H54 (cell line): Measurements from ENCODE around the gene SPTAN1.
"Not testable (repeated sequence)": the region's sequence is repeated elsewhere in the genome, so short reads cannot be mapped to it uniquely, and the experiment has no call there.

Source experiments
- DNase-seq: peaks from one replicate; pipeline ENCODE4 v3.0.0; 2011; ENCODE audit warnings: low spot score, mixed read lengths; ENCODE audit not compliant: insufficient read length
- FAIRE-seq: peaks from 3 replicates; lab custom pipeline; 2011; peaks lifted over from hg19 to GRCh38; lab: Jason Lieb, UNC
- POLR2A ChIP-seq: IDR thresholded peaks from 2 replicates; pipeline ENCODE4 v1.6.1; 2011; ENCODE audit warnings: low read depth, mild to moderate bottlenecking, low read length

Gene SPTAN1

GRCh38 chr9:128552153-128552743 lies at the start of gene SPTAN1:
Gene SPTAN1, plus strand, starts transcription at chr9:128552587. Its CDS starts 14,154 bp downstream, at chr9:128566741.
- FAIRE-seq (no peak), DNase-seq (peak; percentile 94)
- TF ChIP-seq POLR2A: peak; percentile 100

GRCh38 chr9:128503415-128503825 lies 49.0 kb upstream of the SPTAN1 start:
- FAIRE-seq, DNase-seq: not testable (repeated sequence)

GRCh38 chr9:128503870-128504269 lies 48.5 kb upstream of the SPTAN1 start:
- no peak for TF ChIP-seq POLR2A
- no peak for DNase-seq
- FAIRE-seq: no peak

GRCh38 chr9:128504485-128505413 lies 47.6 kb upstream of the SPTAN1 start, which contains the start of gene GLE1:
Gene GLE1, plus strand, starts transcription at chr9:128504719. Its CDS starts 87 bp downstream, at chr9:128504806.
- FAIRE-seq (peak; percentile 27), DNase-seq (peak; percentile 99)
- TF ChIP-seq POLR2A: peak; percentile 84

- TF ChIP-seq POLR2A: no peak
- DNase-seq (no peak), FAIRE-seq (no peak)
Measured at GRCh38 chr9:128505414-128505765, 47.0 kb upstream of the SPTAN1 start.

GRCh38 chr9:128505906-128506305 lies 46.5 kb upstream of the SPTAN1 start:
- not testable (repeated sequence) for FAIRE-seq, DNase-seq

- no peak for TF ChIP-seq POLR2A
- FAIRE-seq (no peak), DNase-seq (no peak)
Measured at GRCh38 chr9:128512820-128513219, 39.6 kb upstream of the SPTAN1 start.

- DNase-seq (no peak), FAIRE-seq (no peak)
- TF ChIP-seq POLR2A: no peak
Measured at GRCh38 chr9:128521956-128522355, 30.4 kb upstream of the SPTAN1 start.

GRCh38 chr9:128523199-128523925 lies 29.0 kb upstream of the SPTAN1 start:
- no peak for TF ChIP-seq POLR2A
- no peak for FAIRE-seq
- DNase-seq: no peak

GRCh38 chr9:128526720-128527119 lies 25.7 kb upstream of the SPTAN1 start:
- FAIRE-seq (no peak), DNase-seq (no peak)
- TF ChIP-seq POLR2A: no peak

GRCh38 chr9:128528445-128529160 lies 23.8 kb upstream of the SPTAN1 start:
- TF ChIP-seq POLR2A: no peak
- no peak for FAIRE-seq
- no peak for DNase-seq

- no peak for FAIRE-seq
- TF ChIP-seq POLR2A: no peak
- no peak for DNase-seq
Measured at GRCh38 chr9:128529191-128529590, 23.2 kb upstream of the SPTAN1 start.

GRCh38 chr9:128532581-128532980 lies 19.8 kb upstream of the SPTAN1 start:
- FAIRE-seq: no peak
- TF ChIP-seq POLR2A: no peak
- DNase-seq: no peak

GRCh38 chr9:128540634-128541360 lies 11.6 kb upstream of the SPTAN1 start:
- no peak for FAIRE-seq
- no peak for TF ChIP-seq POLR2A

More at GRCh38 chr9:128540634-128541360, 11.6 kb upstream of the SPTAN1 start:
- no peak for DNase-seq
